RCC 7860 (cell line): ENCODE measurements around the gene RAD23A.
"Not testable (repeated sequence)": the region's sequence is repeated elsewhere in the genome, so short reads cannot be mapped to it uniquely, and the experiment has no call there.

Experiments used
- DNase-seq: peaks from one replicate; pipeline ENCODE4 v3.0.0-alpha.2; 2015; ENCODE audit warnings: low spot score
- FAIRE-seq: peaks from 2 replicates; lab custom pipeline; 2012; peaks lifted over from hg19 to GRCh38; lab: Jason Lieb, UNC

Gene RAD23A

GRCh38 chr19:12945479-12946091 lies at the start of gene RAD23A:
Gene RAD23A, plus strand, starts transcription at chr19:12945862. Its CDS starts 87 bp downstream, at chr19:12945949.
- DNase-seq (peak; percentile 92), FAIRE-seq (peak; percentile 28)

- DNase-seq: no peak
- no peak for FAIRE-seq
These were observed 49.2 kb upstream of the RAD23A start for GRCh38 chr19:12896460-12896859.

GRCh38 chr19:12899891-12900518 lies 45.7 kb upstream of the RAD23A start:
- FAIRE-seq (no peak), DNase-seq (no peak)

GRCh38 chr19:12907166-12907565 lies 38.5 kb upstream of the RAD23A start:
- DNase-seq: no peak
- FAIRE-seq: no peak

- DNase-seq: no peak
These were observed 33.1 kb upstream of the RAD23A start for GRCh38 chr19:12912571-12912970.

GRCh38 chr19:12913011-12913561 lies 32.6 kb upstream of the RAD23A start:
- DNase-seq (no peak), FAIRE-seq (no peak)

More at GRCh38 chr19:12912571-12912970, 33.1 kb upstream of the RAD23A start:
- FAIRE-seq: no peak

GRCh38 chr19:12913851-12914690 lies 31.6 kb upstream of the RAD23A start:
- DNase-seq (no peak), FAIRE-seq (no peak)

- FAIRE-seq, DNase-seq: not testable (repeated sequence)
These were observed 29.8 kb upstream of the RAD23A start for GRCh38 chr19:12915860-12916259.

- no peak for FAIRE-seq
- no peak for DNase-seq
These were observed 27.4 kb upstream of the RAD23A start for GRCh38 chr19:12918253-12918652.

GRCh38 chr19:12921047-12921446 lies 24.6 kb upstream of the RAD23A start:
- FAIRE-seq (no peak), DNase-seq (no peak)

- FAIRE-seq: no peak
These were observed 22.7 kb upstream of the RAD23A start for GRCh38 chr19:12922959-12923358.

GRCh38 chr19:12924621-12925310 lies 20.9 kb upstream of the RAD23A start:
- FAIRE-seq (no peak), DNase-seq (no peak)

More at GRCh38 chr19:12922959-12923358, 22.7 kb upstream of the RAD23A start:
- DNase-seq: no peak

GRCh38 chr19:12930002-12930645 lies 15.5 kb upstream of the RAD23A start:
- no peak for FAIRE-seq

GRCh38 chr19:12932392-12933286 lies 13.0 kb upstream of the RAD23A start:
- DNase-seq (no peak), FAIRE-seq (no peak)

More at GRCh38 chr19:12930002-12930645, 15.5 kb upstream of the RAD23A start:
- DNase-seq: no peak

GRCh38 chr19:12933287-12934072 lies 12.2 kb upstream of the RAD23A start, which contains the start of gene FARSA:
Gene FARSA, minus strand, starts transcription at chr19:12933711. Its CDS starts 15 bp downstream, at chr19:12933696.
- DNase-seq: peak; percentile 77
- no peak for FAIRE-seq

GRCh38 chr19:12935071-12935470 lies 10.6 kb upstream of the RAD23A start:
- FAIRE-seq: no peak
- no peak for DNase-seq

GRCh38 chr19:12936582-12936981 lies 9.1 kb upstream of the RAD23A start:
- DNase-seq (no peak), FAIRE-seq (no peak)
